CD4-positive, alpha-beta T cell treated with Interleukin-10 for 1 hour (primary cell): Measurements from ENCODE around the gene EXOC4.

Experiments
- DNase-seq: peaks from one replicate; pipeline ENCODE4 v3.0.0-alpha.2; 2020

Gene EXOC4

GRCh38 chr7:134018306-134018705, 765.4 kb downstream of the EXOC4 start:
- DNase-seq = no peak

- no peak for DNase-seq
Observed at GRCh38 chr7:134019251-134019650, 766.4 kb downstream of the EXOC4 start.

GRCh38 chr7:134021836-134022235, 769.0 kb downstream of the EXOC4 start:
- no peak for DNase-seq

- no peak for DNase-seq
Observed at GRCh38 chr7:134022286-134022911, 769.5 kb downstream of the EXOC4 start.

- no peak for DNase-seq
Observed at GRCh38 chr7:134024739-134025138, 771.9 kb downstream of the EXOC4 start.

GRCh38 chr7:134028853-134029252, 776.0 kb downstream of the EXOC4 start:
- DNase-seq = no peak

- no peak for DNase-seq
Observed at GRCh38 chr7:134029743-134030142, 776.9 kb downstream of the EXOC4 start.

GRCh38 chr7:134030460-134030865, 777.6 kb downstream of the EXOC4 start:
- DNase-seq = no peak

GRCh38 chr7:134031835-134032617, 779.1 kb downstream of the EXOC4 start:
- DNase-seq = peak; percentile 16

- DNase-seq = no peak
Observed at GRCh38 chr7:134034652-134035051, 781.8 kb downstream of the EXOC4 start.

- DNase-seq = no peak
Observed at GRCh38 chr7:134037991-134038390, 785.1 kb downstream of the EXOC4 start.

GRCh38 chr7:134040988-134041387, 788.1 kb downstream of the EXOC4 start:
- DNase-seq = no peak

GRCh38 chr7:134041477-134041876, 788.6 kb downstream of the EXOC4 start:
- no peak for DNase-seq

GRCh38 chr7:134042307-134042706, 789.4 kb downstream of the EXOC4 start:
- no peak for DNase-seq

- DNase-seq = no peak
Observed at GRCh38 chr7:134044682-134045081, 791.8 kb downstream of the EXOC4 start.

- DNase-seq = no peak
Observed at GRCh38 chr7:134045716-134046115, 792.8 kb downstream of the EXOC4 start.

GRCh38 chr7:134046594-134047128, 793.8 kb downstream of the EXOC4 start:
- DNase-seq = no peak

- DNase-seq = no peak
Observed at GRCh38 chr7:134047675-134048074, 794.8 kb downstream of the EXOC4 start.

- DNase-seq = no peak
Observed at GRCh38 chr7:134048166-134048565, 795.3 kb downstream of the EXOC4 start.

GRCh38 chr7:134051020-134051419, 798.1 kb downstream of the EXOC4 start:
- DNase-seq = no peak

- DNase-seq = no peak
Observed at GRCh38 chr7:134056816-134057215, 803.9 kb downstream of the EXOC4 start.

- no peak for DNase-seq
Observed at GRCh38 chr7:134058521-134058920, 805.6 kb downstream of the EXOC4 start.

GRCh38 chr7:134058980-134059379, 806.1 kb downstream of the EXOC4 start:
- no peak for DNase-seq

- no peak for DNase-seq
Observed at GRCh38 chr7:134059921-134060320, 807.0 kb downstream of the EXOC4 start.
